Cerebellar nuclear complex (tissue), 1 donor: ENCODE results near the gene FSD1L.
"Not testable (repeated sequence)": the region's sequence is repeated elsewhere in the genome, so short reads cannot be mapped to it uniquely, and the experiment has no call there.

Experiments
- DNase-seq, 2 experiments: peaks; one replicate each; lab custom pipeline; 2025; lab: John Stamatoyannopoulos, UW

FSD1L gene

GRCh38 chr9:105484226-105484625, 36.4 kb downstream of the FSD1L start:
- no peak for DNase-seq

- DNase-seq = no peak
These were observed 37.3 kb downstream of the FSD1L start for GRCh38 chr9:105485131-105485530.

GRCh38 chr9:105496826-105497225, 49.0 kb downstream of the FSD1L start:
- DNase-seq = no peak

- no peak for DNase-seq
These were observed 49.9 kb downstream of the FSD1L start for GRCh38 chr9:105497704-105498103.

- no peak for DNase-seq
These were observed 52.4 kb downstream of the FSD1L start for GRCh38 chr9:105500108-105500766.

GRCh38 chr9:105501414-105501813, 53.6 kb downstream of the FSD1L start:
- DNase-seq = no peak

GRCh38 chr9:105502276-105502675, 54.4 kb downstream of the FSD1L start:
- DNase-seq = no peak

GRCh38 chr9:105503881-105504280, 56.0 kb downstream of the FSD1L start:
- no peak for DNase-seq

GRCh38 chr9:105507096-105507790, 59.4 kb downstream of the FSD1L start:
- no peak for DNase-seq

- DNase-seq = no peak
These were observed 60.7 kb downstream of the FSD1L start for GRCh38 chr9:105508530-105508929.

- DNase-seq = no peak
These were observed 62.2 kb downstream of the FSD1L start for GRCh38 chr9:105510024-105510423.

- DNase-seq = no peak
These were observed 63.6 kb downstream of the FSD1L start for GRCh38 chr9:105511446-105511845.

- DNase-seq = no peak
These were observed 68.1 kb downstream of the FSD1L start for GRCh38 chr9:105515811-105516413.

- not testable (repeated sequence) for DNase-seq
These were observed 72.0 kb downstream of the FSD1L start for GRCh38 chr9:105519710-105520369.

GRCh38 chr9:105520992-105521391, 73.2 kb downstream of the FSD1L start:
- DNase-seq = not testable (repeated sequence)

- DNase-seq = not testable (repeated sequence)
These were observed 75.0 kb downstream of the FSD1L start for GRCh38 chr9:105522618-105523385.

GRCh38 chr9:105531530-105531929, 83.7 kb downstream of the FSD1L start:
- DNase-seq = no peak

- DNase-seq = no peak
These were observed 88.3 kb downstream of the FSD1L start for GRCh38 chr9:105535920-105536668.

GRCh38 chr9:105539452-105539851, 91.6 kb downstream of the FSD1L start:
- DNase-seq = no peak

- DNase-seq = no peak
These were observed 94.0 kb downstream of the FSD1L start for GRCh38 chr9:105541838-105542237.

GRCh38 chr9:105554042-105554441, 106.2 kb downstream of the FSD1L start:
- no peak for DNase-seq
